PC-3 (cell line): ENCODE measurements around the gene H6PD. TPM values are rescaled to one million over a fixed set of nuclear protein-coding genes. Genes with fewer than 3 reads are reported as not detected.

Source experiments
- ATAC-seq: fragments of 200-7000 bp; cut with Tn5 transposase; 2 replicates; pipeline ENCODE4 v1.9.1; 2020; ENCODE audit warnings: mild to moderate bottlenecking, moderate library complexity
- BruUV-seq: library from RNA; stranded (reverse); fragments of 400-500 nt; replicated peaks from 2 replicates; lab custom pipeline; 2021; lab: Mats Ljungman, UMichigan
- CTCF ChIA-PET: fragments of 300-600 bp; sonication (Branson Sonifier 250); formaldehyde crosslinking; loops from one replicate; lab custom pipeline; 2022; ENCODE audit warnings: antibody characterized with exemption; lab: Charles Lee
- POLR2A ChIA-PET: fragments of 300-600 bp; sonication (Branson Sonifier 250); formaldehyde crosslinking; loops from one replicate; lab custom pipeline; 2022; ENCODE audit warnings: antibody characterized with exemption; ENCODE audit not compliant: unreplicated experiment; lab: Charles Lee
- DNase-seq: peaks from one replicate; pipeline ENCODE4 v3.0.0-alpha.2; 2015
- H2AFZ ChIP-seq: fragments of 300-600 bp; sonication (generic); 2 replicates; pipeline ENCODE4 v1.6.0; 2016; ENCODE audit warnings: antibody characterized with exemption, low read length
- H3F3A ChIP-seq: fragments of 300-600 bp; sonication (generic); one replicate; pipeline ENCODE4 v1.6.0; 2017; ENCODE audit warnings: antibody characterized with exemption, low read length, control low read depth, mild to moderate bottlenecking; ENCODE audit not compliant: unreplicated experiment
- H3K27ac ChIP-seq: fragments of 300-600 bp; sonication (generic); 2 replicates; pipeline ENCODE4 v1.5.1; 2016; ENCODE audit warnings: mild to moderate bottlenecking, low read length
- H3K27me3 ChIP-seq: fragments of 300-600 bp; sonication (generic); 2 replicates; pipeline ENCODE4 v1.6.1; 2016; ENCODE audit warnings: low read length, mixed read lengths
- H3K36me3 ChIP-seq: fragments of 300-600 bp; sonication (generic); 2 replicates; pipeline ENCODE4 v1.6.1; 2016; ENCODE audit warnings: low read depth, mixed run types, low read length, mixed read lengths
- H3K4me1 ChIP-seq: fragments of 300-600 bp; sonication (generic); 2 replicates; pipeline ENCODE4 v1.5.1; 2016; ENCODE audit warnings: low read length; ENCODE audit not compliant: insufficient read depth
- H3K4me2 ChIP-seq: fragments of 300-600 bp; sonication (generic); 2 replicates; pipeline ENCODE4 v1.6.0; 2016; ENCODE audit warnings: low read length
- H3K4me3 ChIP-seq: fragments of 300-600 bp; sonication (generic); 2 replicates; pipeline ENCODE4 v1.5.1; 2016; ENCODE audit warnings: mild to moderate bottlenecking, low read length, mixed read lengths
- H3K79me2 ChIP-seq: fragments of 300-600 bp; sonication (generic); 2 replicates; pipeline ENCODE4 v1.6.1; 2017; ENCODE audit warnings: low read length, mixed read lengths
- H3K9ac ChIP-seq: fragments of 300-600 bp; sonication (generic); 2 replicates; pipeline ENCODE4 v1.6.0; 2016; ENCODE audit warnings: mild to moderate bottlenecking, low read length
- H3K9me2 ChIP-seq: fragments of 300-600 bp; sonication (generic); replicated peaks from 2 replicates; pipeline ENCODE4 v1.6.1; 2016; ENCODE audit warnings: mixed run types, low read length, mixed read lengths
- H3K9me3 ChIP-seq: fragments of 300-600 bp; sonication (generic); 2 replicates; pipeline ENCODE4 v1.6.1; 2016; ENCODE audit warnings: low read length, mixed read lengths
- H4K20me1 ChIP-seq: fragments of 300-600 bp; sonication (generic); 2 replicates; pipeline ENCODE4 v1.6.1; 2016; ENCODE audit warnings: low read length, mixed read lengths
- CTCF ChIP-seq: fragments of 300-600 bp; sonication (generic); conservative IDR thresholded peaks from 2 replicates; pipeline ENCODE4 v1.5.1; 2017; ENCODE audit warnings: antibody characterized with exemption, low read depth, mild to moderate bottlenecking, low read length
- EZH2 ChIP-seq: fragments of 300-600 bp; sonication (generic); IDR thresholded peaks from one replicate; pipeline ENCODE4 v1.6.1; 2017; ENCODE audit warnings: antibody characterized with exemption, mild to moderate bottlenecking, low read length; ENCODE audit not compliant: unreplicated experiment
- EZH2phosphoT487 ChIP-seq: fragments of 300-600 bp; sonication (generic); IDR thresholded peaks from 2 replicates; pipeline ENCODE4 v1.6.1; 2018; ENCODE audit warnings: mild to moderate bottlenecking, antibody characterized with exemption, low read length, borderline replicate concordance
- intact Hi-C: fragments of 100-400 bp; cut with micrococcal nuclease; formaldehyde crosslinking; loops from 2 replicates; pipeline ENCODE4 v1.9.0; 2023
- total RNA-seq: library from RNA; depleted of rRNA; stranded (reverse); fragments of >200 nt; gene quantifications from 2 replicates; pipeline ENCODE4 v1.2.3, GENCODE V29; 2014

The H6PD gene
- total RNA-seq, 1 experiment from 2014 or later: 6.8 TPM

GRCh38 chr1:9260059-9260766 is 25.6 kb downstream of the H6PD start:
- Histone ChIP-seq H2AFZ (no peak overlapping the region), H3K4me1 (no peaks in the 10 kb centered on the region), H3K4me3 (no peak overlapping the region), H3K9ac (no peak overlapping the region), H3K4me2 (no peak overlapping the region), H3K27ac (no peak overlapping the region), H3K9me2 (no peaks in the 10 kb centered on the region), H4K20me1 (no peaks in the 10 kb centered on the region), H3K79me2 (no peaks in the 10 kb centered on the region), H3K27me3 (no peaks in the 10 kb centered on the region), H3K9me3 (no peaks in the 10 kb centered on the region; the same call in 1 of the 2 replicates), H3F3A (no peaks in the 10 kb centered on the region), H3K36me3 (no peaks in the 10 kb centered on the region; the same call in 1 of the 2 replicates)
- DNase-seq (no peak), ATAC-seq (no peak)
- no TSS peak for BruUV-seq
- TF ChIP-seq EZH2phosphoT487 (no peak), EZH2 (no peak), CTCF (no peak)
- POLR2A ChIA-PET: no interaction called here
- CTCF ChIA-PET: no interaction called here
- intact Hi-C loops: no loop called here

GRCh38 chr1:9261496-9261895 is 26.9 kb downstream of the H6PD start:
- H3F3A ChIP-seq: no peaks in the 10 kb centered on the region
- H3K4me3 ChIP-seq: no peak overlapping the region
- no peak for TF ChIP-seq EZH2
- no peak for TF ChIP-seq EZH2phosphoT487
- no peaks in the 10 kb centered on the region for H3K4me1 ChIP-seq
- no peaks in the 10 kb centered on the region for H4K20me1 ChIP-seq
- no peaks in the 10 kb centered on the region for H3K9me2 ChIP-seq
- no peaks in the 10 kb centered on the region; the same call in 1 of the 2 replicates for H3K36me3 ChIP-seq
- CTCF ChIA-PET: no interaction called here
- no TSS peak for BruUV-seq
- no peak overlapping the region for H2AFZ ChIP-seq
- no peaks in the 10 kb centered on the region for H3K79me2 ChIP-seq
- no peak overlapping the region for H3K27ac ChIP-seq
- no peaks in the 10 kb centered on the region for H3K27me3 ChIP-seq
- intact Hi-C loops: no loop called here
- H3K4me2 ChIP-seq: no peak overlapping the region
- ATAC-seq (no peak), DNase-seq (no peak)
- no peak overlapping the region for H3K9ac ChIP-seq
- no peaks in the 10 kb centered on the region; the same call in 1 of the 2 replicates for H3K9me3 ChIP-seq
- POLR2A ChIA-PET: no interaction called here

GRCh38 chr1:9262096-9262986 is 27.8 kb downstream of the H6PD start:
- Histone ChIP-seq H3K27me3 (no peaks in the 10 kb centered on the region), H3K4me3 (no peak overlapping the region), H3K79me2 (no peaks in the 10 kb centered on the region), H3K36me3 (no peaks in the 10 kb centered on the region; the same call in 1 of the 2 replicates), H3K9me3 (no peaks in the 10 kb centered on the region; the same call in 1 of the 2 replicates), H3K27ac (no peak overlapping the region), H3K4me1 (no peaks in the 10 kb centered on the region), H3K4me2 (no peak overlapping the region), H3F3A (no peaks in the 10 kb centered on the region), H3K9me2 (no peaks in the 10 kb centered on the region), H3K9ac (no peak overlapping the region), H4K20me1 (no peaks in the 10 kb centered on the region), H2AFZ (no peak overlapping the region)
- no peak for TF ChIP-seq CTCF
- no peak for TF ChIP-seq EZH2
- no peak for TF ChIP-seq EZH2phosphoT487
- BruUV-seq: no TSS peak
- DNase-seq: no peak
- CTCF ChIA-PET: no interaction called here
- POLR2A ChIA-PET: no interaction called here
- ATAC-seq: no peak
- intact Hi-C loops: no loop called here
